Gastroesophageal sphincter (tissue), 3 donors: ENCODE results near the gene OCIAD2.

Experiments
- CTCF ChIP-seq, 4 experiments: fragments of 200-600 bp in 2 of 4; fragments of 450-650 bp in 2 of 4; sonication (generic) in 1 of 4; IDR thresholded peaks; one replicate each; pipeline ENCODE4 v1.5.1; 2017 to 2019; ENCODE audit warnings: antibody characterized with exemption in 4 of 4, mild to moderate bottlenecking in 2 of 4, moderate library complexity in 2 of 4
- EP300 ChIP-seq: sonication (generic); formaldehyde crosslinking; IDR thresholded peaks from one replicate; pipeline ENCODE4 v1.6.1; 2017; ENCODE audit warnings: antibody characterized with exemption, mild to moderate bottlenecking
- POLR2A ChIP-seq, 2 donors: fragments of 450-650 bp; IDR thresholded peaks; one replicate each; pipeline ENCODE4 v1.6.1; 2017; ENCODE audit warnings: antibody characterized with exemption in 2 of 2, mild to moderate bottlenecking in 2 of 2, moderate library complexity in 1 of 2
- POLR2AphosphoS5 ChIP-seq: sonication (generic); formaldehyde crosslinking; IDR thresholded peaks from one replicate; pipeline ENCODE4 v1.6.1; 2017; ENCODE audit warnings: antibody characterized with exemption

GRCh38 chr4:48944252-48944651 is 37.7 kb upstream of the OCIAD2 start:
- no peak for TF ChIP-seq POLR2A (IDR thresholded peaks at IDR 0.05)
- no peak for TF ChIP-seq CTCF (IDR thresholded peaks at IDR 0.05)
- no peak for TF ChIP-seq POLR2AphosphoS5
- no peak for TF ChIP-seq EP300
